ENCODE measurements around the gene PDE4D. TPM values are rescaled to one million over a fixed set of nuclear protein-coding genes. Genes with fewer than 3 reads are reported as not detected.

The PDE4D gene
- total RNA-seq, 4 donors from 2014 or later = 14.7 to 36.3 (median 24.7) TPM

- Histone ChIP-seq H3K36me3 (no peaks in the 10 kb centered on the region), H3K4me1 (peaks cover 0 to 9% of the 10 kb centered on the region in 2 donors), H3K4me3 (replicated peaks in 1 of 3) (no peak overlapping the region), H3K27me3 (no peaks in the 10 kb centered on the region), H3K9me3 (no peaks in the 10 kb centered on the region), H3K27ac (no peak overlapping the region)
- intact Hi-C loops (cut with DNase I) = no loop called here
- no peak for TF ChIP-seq POLR2A (IDR thresholded peaks at IDR 0.05)
- TF ChIP-seq, protein P1, sequence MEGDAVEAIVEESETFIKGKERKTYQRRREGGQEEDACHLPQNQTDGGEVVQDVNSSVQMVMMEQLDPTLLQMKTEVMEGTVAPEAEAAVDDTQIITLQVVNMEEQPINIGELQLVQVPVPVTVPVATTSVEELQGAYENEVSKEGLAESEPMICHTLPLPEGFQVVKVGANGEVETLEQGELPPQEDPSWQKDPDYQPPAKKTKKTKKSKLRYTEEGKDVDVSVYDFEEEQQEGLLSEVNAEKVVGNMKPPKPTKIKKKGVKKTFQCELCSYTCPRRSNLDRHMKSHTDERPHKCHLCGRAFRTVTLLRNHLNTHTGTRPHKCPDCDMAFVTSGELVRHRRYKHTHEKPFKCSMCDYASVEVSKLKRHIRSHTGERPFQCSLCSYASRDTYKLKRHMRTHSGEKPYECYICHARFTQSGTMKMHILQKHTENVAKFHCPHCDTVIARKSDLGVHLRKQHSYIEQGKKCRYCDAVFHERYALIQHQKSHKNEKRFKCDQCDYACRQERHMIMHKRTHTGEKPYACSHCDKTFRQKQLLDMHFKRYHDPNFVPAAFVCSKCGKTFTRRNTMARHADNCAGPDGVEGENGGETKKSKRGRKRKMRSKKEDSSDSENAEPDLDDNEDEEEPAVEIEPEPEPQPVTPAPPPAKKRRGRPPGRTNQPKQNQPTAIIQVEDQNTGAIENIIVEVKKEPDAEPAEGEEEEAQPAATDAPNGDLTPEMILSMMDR (IDR thresholded peaks at IDR 0.05) = no peak
- no peak for DNase-seq
These were observed 750.6 kb downstream of the PDE4D start for GRCh38 chr5:59142927-59143326.

- DNase-seq = no peak
- WGBS, 2 donors = 98 to 99% methylated on average over 2 of the region's 2 CpGs
- Histone ChIP-seq H3K4me1 (peaks cover 0 to 9% of the 10 kb centered on the region in 2 donors), H3K36me3 (no peaks in the 10 kb centered on the region), H3K9me3 (no peaks in the 10 kb centered on the region), H3K4me3 (replicated peaks in 1 of 3) (no peak overlapping the region), H3K27me3 (no peaks in the 10 kb centered on the region), H3K27ac (no peak overlapping the region)
- no peak for TF ChIP-seq POLR2A (IDR thresholded peaks at IDR 0.05)
- TF ChIP-seq, protein P1 (IDR thresholded peaks at IDR 0.05) = no peak
- intact Hi-C loops (cut with DNase I) = no loop called here
These were observed 751.4 kb downstream of the PDE4D start for GRCh38 chr5:59142138-59142537.

DNA sequence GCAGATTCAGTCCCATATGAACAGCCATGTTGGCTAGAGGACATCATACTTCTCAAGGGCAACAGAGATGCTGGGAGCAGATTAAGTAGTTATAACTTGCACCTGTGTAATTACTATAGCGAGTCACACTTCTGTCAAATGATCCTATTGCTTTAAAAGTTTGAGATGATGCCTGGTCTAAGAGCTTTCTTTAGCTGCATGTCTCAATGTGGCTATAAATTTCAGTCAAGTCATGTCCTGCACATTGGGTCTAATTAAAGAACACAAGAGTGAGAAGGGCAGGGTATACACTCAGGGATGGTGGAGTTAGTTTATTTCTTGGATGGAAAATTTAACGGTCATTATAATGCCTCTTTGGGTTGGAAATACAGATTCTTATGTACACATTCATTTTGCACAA is 753.4 kb downstream of the PDE4D start:
- TF ChIP-seq POLR2A (IDR thresholded peaks at IDR 0.05) = no peak
- TF ChIP-seq, protein P1 (IDR thresholded peaks at IDR 0.05) = no peak
- intact Hi-C loops (cut with DNase I) = no loop called here
- DNase-seq = no peak
- Histone ChIP-seq H3K36me3 (no peaks in the 10 kb centered on the region), H3K4me3 (replicated peaks in 1 of 3) (no peak overlapping the region), H3K27ac (no peak overlapping the region), H3K9me3 (no peaks in the 10 kb centered on the region), H3K27me3 (no peaks in the 10 kb centered on the region), H3K4me1 (peaks cover 0 to 12% of the 10 kb centered on the region in 2 donors)
- 94 to 97% methylated on average over 2 of the region's 2 CpGs for WGBS, 2 donors

DNA sequence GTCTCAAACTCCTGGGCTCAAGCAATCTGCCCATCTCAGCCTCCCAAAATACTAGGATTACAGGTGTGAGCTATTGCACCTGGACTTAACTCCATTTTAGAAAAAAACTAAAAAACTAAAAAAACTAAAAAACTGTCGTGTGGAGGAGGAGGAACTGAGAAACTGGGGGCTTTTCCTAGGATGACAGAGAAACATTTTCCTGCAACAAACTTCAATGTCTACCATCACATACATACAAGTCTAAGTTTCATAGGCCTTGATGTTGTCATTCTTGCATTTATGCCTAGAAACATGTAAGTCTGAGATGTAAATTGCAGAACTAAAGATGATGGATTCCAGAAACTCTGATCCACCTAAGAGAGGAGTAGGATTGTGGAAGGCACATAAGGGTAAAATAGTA is 753.8 kb downstream of the PDE4D start:
- H3K36me3 ChIP-seq = no peaks in the 10 kb centered on the region
- intact Hi-C loops (cut with DNase I) = no loop called here
- H3K4me1 ChIP-seq = peaks cover 0 to 15% of the 10 kb centered on the region in 2 donors
- H3K4me3 ChIP-seq (replicated peaks in 1 of 3) = no peak overlapping the region
- no peak overlapping the region for H3K27ac ChIP-seq
- no peaks in the 10 kb centered on the region for H3K27me3 ChIP-seq
- TF ChIP-seq POLR2A (IDR thresholded peaks at IDR 0.05) = no peak
- TF ChIP-seq, protein P1 (IDR thresholded peaks at IDR 0.05) = no peak
- 85 to 98% methylated on average over 1 of the region's 1 CpG for WGBS, 2 donors
- H3K9me3 ChIP-seq = no peaks in the 10 kb centered on the region
- no peak for DNase-seq

GRCh38 chr5:59138509-59138908 is 755.0 kb downstream of the PDE4D start:
- intact Hi-C loops (cut with DNase I) = no loop called here
- no peaks in the 10 kb centered on the region for H3K27me3 ChIP-seq
- H3K4me3 ChIP-seq (replicated peaks in 1 of 3) = no peak overlapping the region
- H3K27ac ChIP-seq = no peak overlapping the region
- WGBS, 2 donors = 96% methylated on average over 2 of the region's 2 CpGs
- no peaks in the 10 kb centered on the region for H3K36me3 ChIP-seq
- TF ChIP-seq, protein P1 (IDR thresholded peaks at IDR 0.05) = no peak
- TF ChIP-seq POLR2A (IDR thresholded peaks at IDR 0.05) = no peak
- H3K4me1 ChIP-seq = peaks cover 0 to 8% of the 10 kb centered on the region in 2 donors
- no peak for DNase-seq
- H3K9me3 ChIP-seq = no peaks in the 10 kb centered on the region
